K562 (cell line): Measurements from ENCODE around the gene COASY. TPM values are rescaled to one million over a fixed set of nuclear protein-coding genes. Genes with fewer than 3 reads are reported as not detected.

Experiments used
- BACH1 ChIP-seq: fragments of 200-800 bp; sonication (Bioruptor generic); IDR thresholded peaks from 2 replicates; pipeline ENCODE4 v1.6.1; 2016; ENCODE audit warnings: missing genetic modification characterization, missing compliant biosample characterization
- DMBX1 ChIP-seq: fragments of 250-450 bp; sonication (Bioruptor Pico); IDR thresholded peaks from 2 replicates; pipeline ENCODE4 v1.8.0; 2022; ENCODE audit warnings: inconsistent platforms, mild to moderate bottlenecking, moderate library complexity, borderline replicate concordance
- ETV5 ChIP-seq: sonication (generic); formaldehyde crosslinking; IDR thresholded peaks from 2 replicates; pipeline ENCODE4 v1.4.0; 2020; ENCODE audit warnings: low read depth, mild to moderate bottlenecking, missing genetic modification reagents
- FOXK2 ChIP-seq, 2 experiments: fragments of 450-650 bp; IDR thresholded peaks in 1 of 2; conservative IDR thresholded peaks in 1 of 2; 2 replicates each; pipeline ENCODE4 v1.6.1; 2016; ENCODE audit warnings: low read depth in 2 of 2, mild to moderate bottlenecking in 1 of 2
- HNRNPUL1 ChIP-seq: fragments of 200-400 bp; formaldehyde crosslinking; IDR thresholded peaks from 2 replicates; pipeline ENCODE4 v1.6.1; 2017; ENCODE audit warnings: low read length
- IFI16 ChIP-seq: fragments of 250-450 bp; sonication (Bioruptor Pico); IDR thresholded peaks from 2 replicates; pipeline ENCODE4 v2.1.2; 2022; ENCODE audit warnings: mild to moderate bottlenecking, inconsistent platforms
- MBD2 ChIP-seq: sonication (generic); IDR thresholded peaks from 2 replicates; pipeline ENCODE4 v1.6.1; 2016; ENCODE audit warnings: low read depth, borderline replicate concordance
- MCM3 ChIP-seq: fragments of 450-650 bp; IDR thresholded peaks from 2 replicates; pipeline ENCODE4 v1.6.1; 2016
- NFE2L1 ChIP-seq: fragments of 450-650 bp; IDR thresholded peaks from 2 replicates; pipeline ENCODE4 v1.6.1; 2016; ENCODE audit warnings: missing genetic modification characterization, low read depth, mild to moderate bottlenecking, missing compliant biosample characterization, moderate library complexity, borderline replicate concordance
- PHB ChIP-seq: fragments of 250-450 bp; sonication (Bioruptor Pico); IDR thresholded peaks from 2 replicates; pipeline ENCODE4 v1.5.0; 2021
- PML ChIP-seq: IDR thresholded peaks from 2 replicates; pipeline ENCODE4 v1.6.1; 2012; ENCODE audit warnings: low read length, inconsistent platforms
- SNIP1 ChIP-seq: fragments of 450-650 bp; IDR thresholded peaks from 2 replicates; pipeline ENCODE4 v1.7.1; 2017; ENCODE audit warnings: low read depth, mild to moderate bottlenecking
- SRF ChIP-seq, 2 experiments: fragments of 250-450, 450-650 bp in 1 of 2; sonication (Bioruptor Pico) in 1 of 2; sonication (generic) in 1 of 2; formaldehyde crosslinking; IDR thresholded peaks; 2 replicates each; pipeline versions ENCODE4 v1.5.0 to v1.5.1; 2020 to 2022; ENCODE audit warnings: mild to moderate bottlenecking in 1 of 2, missing genetic modification reagents in 1 of 2
- TAL1 ChIP-seq: fragments of 450-650 bp; IDR thresholded peaks from 2 replicates; pipeline ENCODE4 v1.6.1; 2016; ENCODE audit warnings: mild to moderate bottlenecking
- ZBED1 ChIP-seq: IDR thresholded peaks from 2 replicates; pipeline ENCODE4 v1.6.1; 2014
- ZBTB8A ChIP-seq: fragments of 450-650 bp; IDR thresholded peaks from 2 replicates; pipeline ENCODE4 v1.6.1; 2018; ENCODE audit warnings: mild to moderate bottlenecking, moderate library complexity; ENCODE audit not compliant: partially characterized antibody
- ZNF134 ChIP-seq: fragments of 250-450 bp; sonication (Bioruptor Pico); conservative IDR thresholded peaks from 2 replicates; pipeline ENCODE4 v1.4.0; 2020
- ZNF184 ChIP-seq: sonication (generic); formaldehyde crosslinking; IDR thresholded peaks from 2 replicates; pipeline ENCODE4 v1.5.0; 2020; ENCODE audit warnings: missing genetic modification reagents
- ZNF239 ChIP-seq: fragments of 250-450 bp; sonication (Bioruptor Pico); IDR thresholded peaks from 2 replicates; pipeline ENCODE4 v1.4.0; 2020; ENCODE audit warnings: mild to moderate bottlenecking
- ZNF76 ChIP-seq: fragments of 250-450 bp; sonication (Bioruptor Pico); IDR thresholded peaks from 2 replicates; pipeline ENCODE4 v1.4.0; 2020; ENCODE audit warnings: mild to moderate bottlenecking, moderate library complexity, borderline replicate concordance
- polyA plus RNA-seq, 8 experiments: library from polyadenylated mRNA; depleted of rRNA in 4 of 8; stranded (reverse) in 5 of 8; unstranded in 3 of 8; fragments of >200 nt; fragmentation: Nextera tagmentation in 2 of 8; fragmentation: Illumina TruSeq in 1 of 8; extraction: Ambion mirVana in 2 of 8; extraction: Trizol in 1 of 8; gene quantifications; 2 replicates each; pipeline versions ENCODE4 v1.2.1 to v1.2.3, GENCODE V29; 2011 to 2014; ENCODE audit warnings: inconsistent platforms in 1 of 8, missing spikeins in 1 of 8
- total RNA-seq, 7 experiments: library from RNA; depleted of rRNA in 6 of 7; stranded (reverse); fragments of >200 nt in 6 of 7; fragmentation: Illumina TruSeq in 2 of 7; extraction: Trizol in 2 of 7; gene quantifications; 2 replicates each; pipeline versions ENCODE4 v1.2.1 to v1.2.3, GENCODE V29; 2011 to 2021; ENCODE audit warnings: low replicate concordance in 1 of 7
- TF ChIP-seq, protein P1 (sequence below): sonication (generic); formaldehyde crosslinking; IDR thresholded peaks from 2 replicates; pipeline ENCODE4 v1.5.0; 2020; ENCODE audit warnings: missing genetic modification reagents
- TF ChIP-seq, protein P2 (sequence below): sonication (generic); formaldehyde crosslinking; IDR thresholded peaks from 2 replicates; pipeline ENCODE4 v1.8.1; 2023; ENCODE audit warnings: mild to moderate bottlenecking, missing genetic modification reagents
- TF ChIP-seq, protein P3 (sequence below): conservative IDR thresholded peaks from 2 replicates; pipeline ENCODE4 v1.6.1; 2011; ENCODE audit warnings: low read depth, mild to moderate bottlenecking, low read length; ENCODE audit not compliant: control insufficient read depth
- TF ChIP-seq, protein P4 (sequence below): sonication (generic); formaldehyde crosslinking; IDR thresholded peaks from 2 replicates; pipeline ENCODE4 v1.8.0; 2022; ENCODE audit warnings: missing genetic modification reagents, mild to moderate bottlenecking, borderline replicate concordance

The COASY gene
- total and polyA plus RNA-seq, 9 of the 15 experiments (the other 6 are each of a cell fraction or from before 2014, with no cell fraction given): 25.4 to 175 (median 62.3) TPM

DNA sequence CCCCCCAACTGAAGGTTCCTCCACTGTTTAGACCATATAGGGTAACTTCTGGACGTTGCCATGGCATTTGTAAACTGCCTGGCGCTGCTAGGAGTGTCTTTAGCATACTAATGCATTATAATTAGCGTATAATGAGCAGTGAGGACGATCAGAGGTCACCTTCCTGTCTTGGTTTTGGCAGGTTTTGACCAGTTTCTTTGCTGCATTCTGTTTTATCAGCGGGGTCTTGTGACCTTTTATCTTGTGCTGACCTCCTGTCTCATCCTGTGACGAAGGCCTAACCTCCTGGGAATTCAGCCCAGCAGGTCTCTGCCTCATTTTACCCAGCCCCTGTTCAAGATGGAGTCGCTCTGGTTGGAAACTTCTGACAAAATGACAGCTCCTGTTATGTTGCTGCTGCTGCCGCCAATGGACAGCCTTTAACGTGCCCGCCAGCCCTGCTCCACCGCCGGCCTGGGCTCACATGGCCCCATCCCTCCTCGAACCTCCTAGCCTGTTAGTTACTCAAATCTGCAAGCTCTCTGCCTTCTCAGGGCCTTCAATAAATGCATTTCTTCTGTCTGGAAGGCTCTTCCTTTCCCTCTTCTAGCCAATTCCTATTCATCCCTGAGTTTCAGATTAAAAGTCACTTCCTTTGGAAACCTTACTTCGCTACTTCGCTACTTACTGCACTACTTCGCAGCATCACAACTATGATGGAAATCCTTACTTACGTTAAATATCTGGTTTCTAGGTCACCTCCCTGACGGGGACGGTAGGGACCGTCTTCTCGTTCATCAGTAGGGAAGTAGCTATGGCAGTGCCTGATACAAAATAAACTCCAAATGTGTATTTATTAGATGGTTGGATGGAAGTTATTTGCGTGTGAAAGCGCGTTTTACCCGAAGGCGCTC lies 26.5 kb upstream of the COASY start (continued):
- TF ChIP-seq, protein P1, sequence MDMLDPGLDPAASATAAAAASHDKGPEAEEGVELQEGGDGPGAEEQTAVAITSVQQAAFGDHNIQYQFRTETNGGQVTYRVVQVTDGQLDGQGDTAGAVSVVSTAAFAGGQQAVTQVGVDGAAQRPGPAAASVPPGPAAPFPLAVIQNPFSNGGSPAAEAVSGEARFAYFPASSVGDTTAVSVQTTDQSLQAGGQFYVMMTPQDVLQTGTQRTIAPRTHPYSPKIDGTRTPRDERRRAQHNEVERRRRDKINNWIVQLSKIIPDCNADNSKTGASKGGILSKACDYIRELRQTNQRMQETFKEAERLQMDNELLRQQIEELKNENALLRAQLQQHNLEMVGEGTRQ (CRISPR knock-in tag): no peak
- TF ChIP-seq BACH1 (tag): peak; percentile 93
- TF ChIP-seq, protein P2, sequence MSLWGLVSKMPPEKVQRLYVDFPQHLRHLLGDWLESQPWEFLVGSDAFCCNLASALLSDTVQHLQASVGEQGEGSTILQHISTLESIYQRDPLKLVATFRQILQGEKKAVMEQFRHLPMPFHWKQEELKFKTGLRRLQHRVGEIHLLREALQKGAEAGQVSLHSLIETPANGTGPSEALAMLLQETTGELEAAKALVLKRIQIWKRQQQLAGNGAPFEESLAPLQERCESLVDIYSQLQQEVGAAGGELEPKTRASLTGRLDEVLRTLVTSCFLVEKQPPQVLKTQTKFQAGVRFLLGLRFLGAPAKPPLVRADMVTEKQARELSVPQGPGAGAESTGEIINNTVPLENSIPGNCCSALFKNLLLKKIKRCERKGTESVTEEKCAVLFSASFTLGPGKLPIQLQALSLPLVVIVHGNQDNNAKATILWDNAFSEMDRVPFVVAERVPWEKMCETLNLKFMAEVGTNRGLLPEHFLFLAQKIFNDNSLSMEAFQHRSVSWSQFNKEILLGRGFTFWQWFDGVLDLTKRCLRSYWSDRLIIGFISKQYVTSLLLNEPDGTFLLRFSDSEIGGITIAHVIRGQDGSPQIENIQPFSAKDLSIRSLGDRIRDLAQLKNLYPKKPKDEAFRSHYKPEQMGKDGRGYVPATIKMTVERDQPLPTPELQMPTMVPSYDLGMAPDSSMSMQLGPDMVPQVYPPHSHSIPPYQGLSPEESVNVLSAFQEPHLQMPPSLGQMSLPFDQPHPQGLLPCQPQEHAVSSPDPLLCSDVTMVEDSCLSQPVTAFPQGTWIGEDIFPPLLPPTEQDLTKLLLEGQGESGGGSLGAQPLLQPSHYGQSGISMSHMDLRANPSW (CRISPR knock-in tag): no peak
- TF ChIP-seq PHB (CRISPR knock-in tag): peak; percentile 90; the same call in 1 of the 2 replicates
- no peak for TF ChIP-seq TAL1
- TF ChIP-seq ZBED1: no peak
- TF ChIP-seq PML: no peak
- no peak for TF ChIP-seq SNIP1
- peak in 1 of 2 experiments; percentile 73; a peak in 2 of 4 replicates for TF ChIP-seq FOXK2 (conservative IDR thresholded peaks at IDR 0.05 in 1 of 2, IDR thresholded peaks at IDR 0.05 in 1 of 2; ENCODE audit: low read depth in 2 of 2)
- TF ChIP-seq, protein P3, sequence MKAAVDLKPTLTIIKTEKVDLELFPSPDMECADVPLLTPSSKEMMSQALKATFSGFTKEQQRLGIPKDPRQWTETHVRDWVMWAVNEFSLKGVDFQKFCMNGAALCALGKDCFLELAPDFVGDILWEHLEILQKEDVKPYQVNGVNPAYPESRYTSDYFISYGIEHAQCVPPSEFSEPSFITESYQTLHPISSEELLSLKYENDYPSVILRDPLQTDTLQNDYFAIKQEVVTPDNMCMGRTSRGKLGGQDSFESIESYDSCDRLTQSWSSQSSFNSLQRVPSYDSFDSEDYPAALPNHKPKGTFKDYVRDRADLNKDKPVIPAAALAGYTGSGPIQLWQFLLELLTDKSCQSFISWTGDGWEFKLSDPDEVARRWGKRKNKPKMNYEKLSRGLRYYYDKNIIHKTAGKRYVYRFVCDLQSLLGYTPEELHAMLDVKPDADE: no peak
- TF ChIP-seq MBD2: no peak
- TF ChIP-seq ZBTB8A: no peak
- TF ChIP-seq ZNF184: no peak
- TF ChIP-seq HNRNPUL1: no peak
- TF ChIP-seq ZNF134: peak; percentile 73
- TF ChIP-seq ETV5: no peak
- peak; percentile 99 for TF ChIP-seq DMBX1 (CRISPR knock-in tag)
- TF ChIP-seq ZNF76: peak; percentile 99
- TF ChIP-seq NFE2L1: peak; percentile 50; the same call in 1 of the 2 replicates
- TF ChIP-seq, protein P4, sequence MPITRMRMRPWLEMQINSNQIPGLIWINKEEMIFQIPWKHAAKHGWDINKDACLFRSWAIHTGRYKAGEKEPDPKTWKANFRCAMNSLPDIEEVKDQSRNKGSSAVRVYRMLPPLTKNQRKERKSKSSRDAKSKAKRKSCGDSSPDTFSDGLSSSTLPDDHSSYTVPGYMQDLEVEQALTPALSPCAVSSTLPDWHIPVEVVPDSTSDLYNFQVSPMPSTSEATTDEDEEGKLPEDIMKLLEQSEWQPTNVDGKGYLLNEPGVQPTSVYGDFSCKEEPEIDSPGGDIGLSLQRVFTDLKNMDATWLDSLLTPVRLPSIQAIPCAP (CRISPR knock-in tag): no peak
- TF ChIP-seq IFI16 (CRISPR knock-in tag): peak; percentile 93
- peak; percentile 91 for TF ChIP-seq ZNF239 (CRISPR knock-in tag)
- peak in 1 of 2 experiments; percentile 59; a peak in 1 of 4 replicates for TF ChIP-seq SRF (CRISPR knock-in tag; IDR thresholded peaks at IDR 0.05)
- no peak for TF ChIP-seq MCM3
